Activated naive CD4-positive, alpha-beta T cell treated with anti-CD3 and anti-CD28 coated beads for 36 hours (primary cell): Measurements from ENCODE around the gene DDR1. TPM values are rescaled to one million over a fixed set of nuclear protein-coding genes. Genes with fewer than 3 reads are reported as not detected.

Experiments
- CTCF ChIA-PET: fragments of 350-600 bp; sonication (Branson Sonifier 250); formaldehyde crosslinking; loops from one replicate; lab custom pipeline; 2021; ENCODE audit warnings: antibody characterized with exemption; lab: Charles Lee
- DNase-seq: peaks from one replicate; pipeline ENCODE4 v3.0.0-alpha.2; 2020
- H3K27ac Mint-ChIP-seq: one replicate; pipeline ENCODE4 v1.8.0; 2021; ENCODE audit warnings: mild to moderate bottlenecking, mixed read lengths
- H3K27me3 Mint-ChIP-seq: one replicate; pipeline ENCODE4 v1.8.0; 2021; ENCODE audit warnings: low read depth, mixed read lengths
- H3K36me3 Mint-ChIP-seq: one replicate; pipeline ENCODE4 v1.8.0; 2021; ENCODE audit warnings: low read depth, mixed read lengths
- H3K4me1 Mint-ChIP-seq: one replicate; pipeline ENCODE4 v1.8.0; 2021; ENCODE audit warnings: low read depth, mixed read lengths
- H3K4me3 Mint-ChIP-seq: one replicate; pipeline ENCODE4 v1.8.0; 2021; ENCODE audit warnings: mild to moderate bottlenecking, moderate library complexity, mixed read lengths
- H3K9me3 Mint-ChIP-seq: one replicate; pipeline ENCODE4 v1.8.0; 2021; ENCODE audit warnings: mixed read lengths
- intact Hi-C: fragments of 100-400 bp; cut with micrococcal nuclease; formaldehyde crosslinking; loops from one replicate; pipeline ENCODE4 v1.15.1; 2023
- total RNA-seq, 2 experiments: library from RNA; stranded (reverse); gene quantifications; one replicate each; pipeline ENCODE4 v1.2.3, GENCODE V29; 2021

DDR1 gene
- total RNA-seq, 2 experiments from 2014 or later, result 9.5 to 10.1 TPM

GRCh38 chr6:30884521-30885480 lies 482 bp downstream of the DDR1 start:
- H3K36me3 Mint-ChIP-seq, result peaks cover 2% of the 10 kb centered on the region
- H3K27me3 Mint-ChIP-seq, result no peaks in the 10 kb centered on the region
- peak; percentile 69 for DNase-seq
- peak overlapping the region; percentile 80 for H3K4me3 Mint-ChIP-seq
- intact Hi-C loops, result loop anchor here (2.0 kb wide), 1 partner anchor 24 kb away; the partner anchor contains the start of gene GTF2H4
- CTCF ChIA-PET, result interaction anchor here (1.0 to 7.2 kb wide), 3 partner anchors 56 to 65 kb away, joined by 3 to 34 read pairs (median 5); no protein-coding TSS in a partner anchor
- H3K4me1 Mint-ChIP-seq, result peaks cover 32% of the 10 kb centered on the region
- no peaks in the 10 kb centered on the region for H3K9me3 Mint-ChIP-seq
- H3K27ac Mint-ChIP-seq, result no peak overlapping the region

GRCh38 chr6:30885481-30885998 lies 1.2 kb downstream of the DDR1 start:
- CTCF ChIA-PET, result interaction anchor here (1.0 to 7.2 kb wide), 2 partner anchors 57 to 63 kb away, joined by 3 to 34 read pairs; no protein-coding TSS in a partner anchor
- no peaks in the 10 kb centered on the region for H3K9me3 Mint-ChIP-seq
- no peaks in the 10 kb centered on the region for H3K27me3 Mint-ChIP-seq
- peak overlapping the region; percentile 7 for H3K27ac Mint-ChIP-seq
- peak; percentile 20 for DNase-seq
- peak overlapping the region; percentile 80 for H3K4me3 Mint-ChIP-seq
- H3K4me1 Mint-ChIP-seq, result peaks cover 32% of the 10 kb centered on the region
- peaks cover 5% of the 10 kb centered on the region for H3K36me3 Mint-ChIP-seq
- intact Hi-C loops, result loop anchor here (2.0 kb wide), 1 partner anchor 23 kb away; the partner anchor contains the start of gene GTF2H4

- H3K4me3 Mint-ChIP-seq, result peak overlapping the region; percentile 80
- no peaks in the 10 kb centered on the region for H3K9me3 Mint-ChIP-seq
- no peaks in the 10 kb centered on the region for H3K27me3 Mint-ChIP-seq
- CTCF ChIA-PET, result interaction anchor here (0.6 to 7.2 kb wide), 2 partner anchors 58 to 597 kb away, joined by 3 to 34 read pairs; no protein-coding TSS in a partner anchor
- peak; percentile 68 for DNase-seq
- peaks cover 32% of the 10 kb centered on the region for H3K4me1 Mint-ChIP-seq
- peak overlapping the region; percentile 7 for H3K27ac Mint-ChIP-seq
- intact Hi-C loops, result loop anchor here (2.0 kb wide), 1 partner anchor 23 kb away; the partner anchor contains the start of gene GTF2H4
- peaks cover 5% of the 10 kb centered on the region for H3K36me3 Mint-ChIP-seq
Observed at GRCh38 chr6:30885999-30886896, 1.9 kb downstream of the DDR1 start.

- H3K4me3 Mint-ChIP-seq, result no peak overlapping the region
- no peak overlapping the region for H3K27ac Mint-ChIP-seq
- H3K27me3 Mint-ChIP-seq, result no peaks in the 10 kb centered on the region
- H3K9me3 Mint-ChIP-seq, result no peaks in the 10 kb centered on the region
- peaks cover 32% of the 10 kb centered on the region for H3K4me1 Mint-ChIP-seq
- no peak for DNase-seq
- CTCF ChIA-PET, result interaction anchor here (0.6 to 7.2 kb wide), 2 partner anchors 58 to 597 kb away, joined by 3 to 34 read pairs; no protein-coding TSS in a partner anchor
- H3K36me3 Mint-ChIP-seq, result peaks cover 5% of the 10 kb centered on the region
- intact Hi-C loops, result no loop called here
Observed at GRCh38 chr6:30886897-30887255, 2.6 kb downstream of the DDR1 start.

GRCh38 chr6:30887901-30888815 lies 3.8 kb downstream of the DDR1 start:
- Mint-ChIP-seq H3K27me3 (no peaks in the 10 kb centered on the region), H3K4me1 (peaks cover 28% of the 10 kb centered on the region), H3K27ac (no peak overlapping the region), H3K36me3 (peaks cover 5% of the 10 kb centered on the region), H3K4me3 (no peak overlapping the region), H3K9me3 (no peaks in the 10 kb centered on the region)
- CTCF ChIA-PET, result interaction anchor here (0.8 to 2.0 kb wide), 4 partner anchors 59 to 191 kb away, joined by 3 to 4 read pairs (median 4); no protein-coding TSS in a partner anchor
- intact Hi-C loops, result no loop called here
- DNase-seq, result no peak

GRCh38 chr6:30888816-30889495 lies 4.6 kb downstream of the DDR1 start:
- CTCF ChIA-PET, result interaction anchor here (0.8 to 2.0 kb wide), 5 partner anchors 25 to 191 kb away, joined by 3 to 4 read pairs (median 3); partner anchors contain the start of gene VARS2
- Mint-ChIP-seq H3K4me1 (peaks cover 23% of the 10 kb centered on the region), H3K27me3 (no peaks in the 10 kb centered on the region), H3K4me3 (no peak overlapping the region), H3K27ac (no peak overlapping the region), H3K36me3 (peaks cover 5% of the 10 kb centered on the region), H3K9me3 (no peaks in the 10 kb centered on the region)
- no peak for DNase-seq
- intact Hi-C loops, result no loop called here

GRCh38 chr6:30889496-30889885 lies 5.2 kb downstream of the DDR1 start:
- intact Hi-C loops, result no loop called here
- Mint-ChIP-seq H3K9me3 (no peaks in the 10 kb centered on the region), H3K4me3 (no peak overlapping the region), H3K27me3 (no peaks in the 10 kb centered on the region), H3K36me3 (peaks cover 5% of the 10 kb centered on the region), H3K4me1 (peaks cover 23% of the 10 kb centered on the region), H3K27ac (no peak overlapping the region)
- no peak for DNase-seq
- CTCF ChIA-PET, result interaction anchor here (0.8 to 2.0 kb wide), 4 partner anchors 24 to 190 kb away, joined by 3 to 4 read pairs (median 4); partner anchors contain the start of gene VARS2

- intact Hi-C loops, result no loop called here
- Mint-ChIP-seq H3K27ac (no peak overlapping the region), H3K9me3 (no peaks in the 10 kb centered on the region), H3K4me3 (no peak overlapping the region), H3K4me1 (peaks cover 19% of the 10 kb centered on the region), H3K36me3 (peaks cover 5% of the 10 kb centered on the region), H3K27me3 (no peaks in the 10 kb centered on the region)
- DNase-seq, result no peak
- CTCF ChIA-PET, result interaction anchor here (2.0 kb wide), 1 partner anchor 189 kb away, joined by 4 read pairs; no protein-coding TSS in a partner anchor
Observed at GRCh38 chr6:30889921-30890645, 5.8 kb downstream of the DDR1 start.

- peaks cover 11% of the 10 kb centered on the region for H3K4me1 Mint-ChIP-seq
- H3K9me3 Mint-ChIP-seq, result no peaks in the 10 kb centered on the region
- peaks cover 5% of the 10 kb centered on the region for H3K36me3 Mint-ChIP-seq
- H3K27me3 Mint-ChIP-seq, result no peaks in the 10 kb centered on the region
- DNase-seq, result no peak
- no peak overlapping the region for H3K27ac Mint-ChIP-seq
- CTCF ChIA-PET, result no interaction called here
- intact Hi-C loops, result no loop called here
- no peak overlapping the region for H3K4me3 Mint-ChIP-seq
Observed at GRCh38 chr6:30890646-30891449, 6.5 kb downstream of the DDR1 start.

GRCh38 chr6:30891450-30891723 lies 7.1 kb downstream of the DDR1 start:
- peaks cover 5% of the 10 kb centered on the region for H3K36me3 Mint-ChIP-seq
- H3K4me1 Mint-ChIP-seq, result peaks cover 6% of the 10 kb centered on the region
- intact Hi-C loops, result no loop called here

More at GRCh38 chr6:30891450-30891723, 7.1 kb downstream of the DDR1 start:
- Mint-ChIP-seq H3K9me3 (no peaks in the 10 kb centered on the region), H3K27ac (no peak overlapping the region), H3K27me3 (no peaks in the 10 kb centered on the region), H3K4me3 (no peak overlapping the region)
- CTCF ChIA-PET, result no interaction called here
- no peak for DNase-seq
